ENCODE results near the gene UHRF2. TPM values are rescaled to one million over a fixed set of nuclear protein-coding genes. Genes with fewer than 3 reads are reported as not detected.

The UHRF2 gene
- total and polyA plus RNA-seq, 2 donors = 64.8 to 68.7 TPM

DNA sequence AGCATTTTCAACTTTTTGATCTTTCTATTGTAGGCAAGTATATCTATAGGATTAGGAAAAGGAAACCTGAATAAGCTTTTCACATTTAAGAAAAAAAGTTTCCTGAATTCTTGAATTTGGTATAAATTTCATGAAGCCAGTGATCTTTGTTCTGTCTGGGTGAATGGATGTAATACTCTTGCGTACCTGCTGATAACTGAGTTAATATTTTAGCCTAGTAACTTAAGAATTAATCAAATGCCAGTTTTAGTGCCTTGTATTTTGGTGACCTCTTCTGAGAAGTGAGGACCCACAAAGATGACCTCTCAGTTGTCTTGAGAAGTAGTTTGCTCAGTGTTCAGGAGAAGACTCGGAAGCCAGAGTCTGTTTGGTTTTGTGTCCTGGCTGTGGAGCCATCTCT, 77.9 kb downstream of the UHRF2 start:
- no peak for DNase-seq (ENCODE audit: low read depth in 6 of 9, low spot score in 9 of 9)
- over 99% methylated on average over 2 of the region's 2 CpGs for WGBS
- Histone ChIP-seq H3K27me3 (ENCODE audit: control insufficient read depth in 2 of 2, insufficient read depth in 1 of 2, low read length in 1 of 2) (no peaks in the 10 kb centered on the region), H3K4me1 (ENCODE audit: control insufficient read depth in 2 of 2, insufficient read depth in 2 of 2, low read length in 2 of 2) (no peaks in the 10 kb centered on the region), H3K4me3 (ENCODE audit: low read length in 2 of 2) (no peak overlapping the region), H3K36me3 (ENCODE audit: control insufficient read depth in 2 of 2, insufficient read depth in 2 of 2, low read length in 1 of 2) (peaks cover 13 to 56% of the 10 kb centered on the region in 2 donors), H3K9me3 (ENCODE audit: control insufficient read depth in 2 of 2, insufficient read depth in 1 of 2, low read length in 1 of 2) (no peaks in the 10 kb centered on the region), H3K27ac (ENCODE audit: low read depth in 1 of 2, low read length in 1 of 2) (no peak overlapping the region)

- Histone ChIP-seq H3K4me1 (ENCODE audit: control insufficient read depth in 2 of 2, insufficient read depth in 2 of 2, low read length in 2 of 2) (no peaks in the 10 kb centered on the region), H3K4me3 (ENCODE audit: low read length in 2 of 2) (no peak overlapping the region), H3K27me3 (ENCODE audit: control insufficient read depth in 2 of 2, insufficient read depth in 1 of 2, low read length in 1 of 2) (no peaks in the 10 kb centered on the region), H3K36me3 (ENCODE audit: control insufficient read depth in 2 of 2, insufficient read depth in 2 of 2, low read length in 1 of 2) (peaks cover 27 to 59% of the 10 kb centered on the region in 2 donors), H3K9me3 (ENCODE audit: control insufficient read depth in 2 of 2, insufficient read depth in 1 of 2, low read length in 1 of 2) (peaks cover 0 to 1% of the 10 kb centered on the region in 2 donors), H3K27ac (ENCODE audit: low read depth in 1 of 2, low read length in 1 of 2) (no peak overlapping the region)
- no peak for DNase-seq (ENCODE audit: low read depth in 6 of 9, low spot score in 9 of 9)
- WGBS = 100% methylated on average over 1 of the region's 1 CpG
Observed at GRCh38 chr9:6495466-6495865, 82.5 kb downstream of the UHRF2 start.

DNA sequence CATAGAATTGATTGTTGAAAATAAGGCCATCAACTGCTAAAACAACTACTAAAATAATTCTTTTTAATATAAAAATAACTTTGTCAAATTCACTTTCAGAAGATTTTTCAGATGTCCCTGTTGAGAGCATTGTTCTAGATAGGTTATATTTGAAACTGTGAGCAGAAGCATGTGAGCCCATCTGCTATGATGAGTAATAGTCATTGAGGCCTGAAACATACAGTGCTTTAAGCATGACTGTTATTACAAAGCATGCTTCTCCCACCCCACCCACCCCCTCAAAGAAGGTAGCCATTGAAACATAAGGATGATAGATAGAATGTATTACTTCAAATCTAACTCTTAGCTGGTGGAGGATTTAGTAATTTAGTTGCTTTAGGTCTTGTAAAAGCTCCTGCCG, 86.0 kb downstream of the UHRF2 start:
- Histone ChIP-seq H3K27me3 (ENCODE audit: control insufficient read depth in 2 of 2, insufficient read depth in 1 of 2, low read length in 1 of 2) (no peaks in the 10 kb centered on the region), H3K9me3 (ENCODE audit: control insufficient read depth in 2 of 2, insufficient read depth in 1 of 2, low read length in 1 of 2) (peaks cover 0 to 1% of the 10 kb centered on the region in 2 donors), H3K36me3 (ENCODE audit: control insufficient read depth in 2 of 2, insufficient read depth in 2 of 2, low read length in 1 of 2) (peaks cover 33 to 64% of the 10 kb centered on the region in 2 donors), H3K4me1 (ENCODE audit: control insufficient read depth in 2 of 2, insufficient read depth in 2 of 2, low read length in 2 of 2) (no peaks in the 10 kb centered on the region), H3K27ac (ENCODE audit: low read depth in 1 of 2, low read length in 1 of 2) (no peak overlapping the region), H3K4me3 (ENCODE audit: low read length in 2 of 2) (no peak overlapping the region)
- no peak for DNase-seq (ENCODE audit: low read depth in 6 of 9, low spot score in 9 of 9)
- 100% methylated on average over 1 of the region's 1 CpG for WGBS

- Histone ChIP-seq H3K4me3 (ENCODE audit: low read length in 2 of 2) (no peak overlapping the region), H3K36me3 (ENCODE audit: control insufficient read depth in 2 of 2, insufficient read depth in 2 of 2, low read length in 1 of 2) (peaks cover 51 to 78% of the 10 kb centered on the region in 2 donors)
Observed at GRCh38 chr9:6501526-6502210, 88.7 kb downstream of the UHRF2 start.

GRCh38 chr9:6502399-6502798, 89.4 kb downstream of the UHRF2 start:
- Histone ChIP-seq H3K4me3 (ENCODE audit: low read length in 2 of 2) (no peak overlapping the region), H3K9me3 (ENCODE audit: control insufficient read depth in 2 of 2, insufficient read depth in 1 of 2, low read length in 1 of 2) (peaks cover 0 to 1% of the 10 kb centered on the region in 2 donors), H3K27me3 (ENCODE audit: control insufficient read depth in 2 of 2, insufficient read depth in 1 of 2, low read length in 1 of 2) (no peaks in the 10 kb centered on the region), H3K4me1 (ENCODE audit: control insufficient read depth in 2 of 2, insufficient read depth in 2 of 2, low read length in 2 of 2) (no peaks in the 10 kb centered on the region), H3K27ac (ENCODE audit: low read depth in 1 of 2, low read length in 1 of 2) (no peak overlapping the region), H3K36me3 (ENCODE audit: control insufficient read depth in 2 of 2, insufficient read depth in 2 of 2, low read length in 1 of 2) (peaks cover 47 to 77% of the 10 kb centered on the region in 2 donors)
- 96% methylated on average over 3 of the region's 3 CpGs for WGBS
- DNase-seq (ENCODE audit: low read depth in 6 of 9, low spot score in 9 of 9) = no peak

More at GRCh38 chr9:6501526-6502210, 88.7 kb downstream of the UHRF2 start:
- no peak for DNase-seq (ENCODE audit: low read depth in 6 of 9, low spot score in 9 of 9)
- 99% methylated on average over 2 of the region's 2 CpGs for WGBS
- Histone ChIP-seq H3K27me3 (ENCODE audit: control insufficient read depth in 2 of 2, insufficient read depth in 1 of 2, low read length in 1 of 2) (no peaks in the 10 kb centered on the region), H3K4me1 (ENCODE audit: control insufficient read depth in 2 of 2, insufficient read depth in 2 of 2, low read length in 2 of 2) (no peaks in the 10 kb centered on the region), H3K27ac (ENCODE audit: low read depth in 1 of 2, low read length in 1 of 2) (no peak overlapping the region), H3K9me3 (ENCODE audit: control insufficient read depth in 2 of 2, insufficient read depth in 1 of 2, low read length in 1 of 2) (peaks cover 0 to 1% of the 10 kb centered on the region in 2 donors)

DNA sequence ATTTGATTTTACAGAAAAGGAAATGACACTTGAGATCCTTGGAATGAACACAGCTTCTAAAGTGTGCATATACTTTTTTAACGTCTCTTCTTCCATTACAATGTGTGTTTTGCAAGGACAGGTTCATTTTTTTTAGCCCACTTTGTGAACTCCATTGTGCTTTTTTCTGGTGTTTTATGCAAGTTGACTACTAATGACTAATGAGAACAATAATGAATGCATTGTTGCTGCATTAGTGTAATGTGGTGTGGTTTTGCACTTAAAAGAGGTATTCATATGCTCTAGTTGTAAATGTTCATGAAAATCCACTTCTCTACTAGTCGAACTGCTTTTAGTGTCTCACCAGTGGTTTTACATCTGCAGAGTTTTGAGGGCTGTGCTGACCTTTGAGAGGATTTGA, 93.6 kb downstream of the UHRF2 start:
- Histone ChIP-seq H3K27ac (ENCODE audit: low read depth in 1 of 2, low read length in 1 of 2) (no peak overlapping the region), H3K4me1 (ENCODE audit: control insufficient read depth in 2 of 2, insufficient read depth in 2 of 2, low read length in 2 of 2) (no peaks in the 10 kb centered on the region), H3K9me3 (ENCODE audit: control insufficient read depth in 2 of 2, insufficient read depth in 1 of 2, low read length in 1 of 2) (no peaks in the 10 kb centered on the region), H3K36me3 (ENCODE audit: control insufficient read depth in 2 of 2, insufficient read depth in 2 of 2, low read length in 1 of 2) (peaks cover 44 to 59% of the 10 kb centered on the region in 2 donors), H3K27me3 (ENCODE audit: control insufficient read depth in 2 of 2, insufficient read depth in 1 of 2, low read length in 1 of 2) (no peaks in the 10 kb centered on the region), H3K4me3 (ENCODE audit: low read length in 2 of 2) (no peak overlapping the region)
- no peak for DNase-seq (ENCODE audit: low read depth in 6 of 9, low spot score in 9 of 9)
- WGBS = 96% methylated on average over 2 of the region's 2 CpGs

DNA sequence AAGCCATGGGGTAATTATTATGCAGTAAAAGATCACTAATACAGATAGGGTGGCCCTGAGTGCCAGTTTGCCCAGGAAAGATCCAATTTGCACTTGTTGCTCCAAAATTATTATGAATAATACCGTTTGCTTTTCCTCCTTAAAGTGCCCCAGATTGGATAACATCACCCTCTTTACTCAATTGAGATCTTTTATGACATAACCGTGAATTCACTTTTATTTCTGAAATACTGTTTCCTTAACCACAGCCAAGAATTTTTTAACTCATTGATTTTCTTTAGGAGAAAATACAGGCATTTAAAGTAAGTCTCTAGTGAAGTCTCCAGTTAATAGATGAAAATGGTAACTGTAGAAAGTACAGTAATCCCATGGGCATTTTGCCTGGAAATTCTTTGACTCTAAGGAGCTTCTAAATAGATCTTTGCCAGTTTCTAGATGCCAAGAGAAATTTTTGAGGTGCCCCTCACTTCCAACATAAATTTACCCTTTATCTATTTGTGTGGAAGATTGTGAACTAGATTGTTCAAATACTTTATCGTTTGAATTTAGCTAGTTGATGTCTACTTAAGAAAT, 99.2 kb downstream of the UHRF2 start:
- H3K36me3 ChIP-seq (ENCODE audit: control insufficient read depth in 2 of 2, insufficient read depth in 2 of 2, low read length in 1 of 2) = peaks cover 17 to 18% of the 10 kb centered on the region in 2 donors
- H3K27me3 ChIP-seq (ENCODE audit: control insufficient read depth in 2 of 2, insufficient read depth in 1 of 2, low read length in 1 of 2) = no peaks in the 10 kb centered on the region
- H3K4me3 ChIP-seq (ENCODE audit: low read length in 2 of 2) = no peak overlapping the region
- no peaks in the 10 kb centered on the region for H3K9me3 ChIP-seq (ENCODE audit: control insufficient read depth in 2 of 2, insufficient read depth in 1 of 2, low read length in 1 of 2)
- H3K27ac ChIP-seq (ENCODE audit: low read depth in 1 of 2, low read length in 1 of 2) = no peak overlapping the region
- no peak for DNase-seq (ENCODE audit: low read depth in 6 of 9, low spot score in 9 of 9)
- WGBS = 98% methylated on average over 3 of the region's 3 CpGs
- no peaks in the 10 kb centered on the region for H3K4me1 ChIP-seq (ENCODE audit: control insufficient read depth in 2 of 2, insufficient read depth in 2 of 2, low read length in 2 of 2)

DNA sequence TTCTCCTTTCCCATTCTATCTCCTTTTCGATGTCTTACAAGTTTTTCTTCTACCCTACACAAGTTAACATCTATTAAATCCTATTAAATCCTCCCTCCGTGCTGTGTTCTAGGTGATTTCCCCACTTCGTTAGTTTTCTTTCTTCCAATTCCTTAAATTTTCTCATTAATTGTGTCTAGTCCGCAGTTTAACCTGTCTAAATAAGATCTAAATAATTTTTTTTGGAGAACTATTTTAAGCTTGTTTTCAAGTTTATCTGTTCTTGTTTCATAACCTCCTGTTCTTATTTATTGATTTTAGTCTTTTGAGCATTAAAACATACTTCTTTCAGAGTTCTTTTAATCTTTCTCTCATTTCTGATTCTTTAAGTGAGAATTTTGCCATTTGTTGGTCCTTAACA, 109.3 kb downstream of the UHRF2 start:
- H3K4me1 ChIP-seq (ENCODE audit: control insufficient read depth in 2 of 2, insufficient read depth in 2 of 2, low read length in 2 of 2) = no peaks in the 10 kb centered on the region
- DNase-seq (ENCODE audit: low read depth in 6 of 9, low spot score in 9 of 9) = no peak
- H3K27me3 ChIP-seq (ENCODE audit: control insufficient read depth in 2 of 2, insufficient read depth in 1 of 2, low read length in 1 of 2) = no peaks in the 10 kb centered on the region
- peaks cover 0 to 2% of the 10 kb centered on the region in 2 donors for H3K9me3 ChIP-seq (ENCODE audit: control insufficient read depth in 2 of 2, insufficient read depth in 1 of 2, low read length in 1 of 2)
- WGBS = 98% methylated on average over 4 of the region's 4 CpGs
- peaks cover 0 to 2% of the 10 kb centered on the region in 2 donors for H3K36me3 ChIP-seq (ENCODE audit: control insufficient read depth in 2 of 2, insufficient read depth in 2 of 2, low read length in 1 of 2)
- H3K27ac ChIP-seq (ENCODE audit: low read depth in 1 of 2, low read length in 1 of 2) = no peak overlapping the region
- no peak overlapping the region for H3K4me3 ChIP-seq (ENCODE audit: low read length in 2 of 2)

- peaks cover 0 to 2% of the 10 kb centered on the region in 2 donors for H3K9me3 ChIP-seq (ENCODE audit: control insufficient read depth in 2 of 2, insufficient read depth in 1 of 2, low read length in 1 of 2)
- no peak for DNase-seq (ENCODE audit: low read depth in 6 of 9, low spot score in 9 of 9)
- H3K36me3 ChIP-seq (ENCODE audit: control insufficient read depth in 2 of 2, insufficient read depth in 2 of 2, low read length in 1 of 2) = no peaks in the 10 kb centered on the region
- H3K27me3 ChIP-seq (ENCODE audit: control insufficient read depth in 2 of 2, insufficient read depth in 1 of 2, low read length in 1 of 2) = no peaks in the 10 kb centered on the region
- H3K4me3 ChIP-seq (ENCODE audit: low read length in 2 of 2) = no peak overlapping the region
- no peaks in the 10 kb centered on the region for H3K4me1 ChIP-seq (ENCODE audit: control insufficient read depth in 2 of 2, insufficient read depth in 2 of 2, low read length in 2 of 2)
- H3K27ac ChIP-seq (ENCODE audit: low read depth in 1 of 2, low read length in 1 of 2) = no peak overlapping the region
- WGBS = 93% methylated on average over 2 of the region's 2 CpGs
Observed at GRCh38 chr9:6525326-6526045, 112.5 kb downstream of the UHRF2 start.
